Measurements from ENCODE around the gene ZNF227. TPM values are rescaled to one million over a fixed set of nuclear protein-coding genes. Genes with fewer than 3 reads are reported as not detected.
A peak's percentile ranks its signal among the peaks of the same experiment; 100 is the strongest.

The ZNF227 gene
- total and polyA plus RNA-seq, 9 of the 15 experiments (the other 6 are each of a cell fraction or from before 2014, with no cell fraction given), result 3.0 to 15.1 (median 10.0) TPM

DNA sequence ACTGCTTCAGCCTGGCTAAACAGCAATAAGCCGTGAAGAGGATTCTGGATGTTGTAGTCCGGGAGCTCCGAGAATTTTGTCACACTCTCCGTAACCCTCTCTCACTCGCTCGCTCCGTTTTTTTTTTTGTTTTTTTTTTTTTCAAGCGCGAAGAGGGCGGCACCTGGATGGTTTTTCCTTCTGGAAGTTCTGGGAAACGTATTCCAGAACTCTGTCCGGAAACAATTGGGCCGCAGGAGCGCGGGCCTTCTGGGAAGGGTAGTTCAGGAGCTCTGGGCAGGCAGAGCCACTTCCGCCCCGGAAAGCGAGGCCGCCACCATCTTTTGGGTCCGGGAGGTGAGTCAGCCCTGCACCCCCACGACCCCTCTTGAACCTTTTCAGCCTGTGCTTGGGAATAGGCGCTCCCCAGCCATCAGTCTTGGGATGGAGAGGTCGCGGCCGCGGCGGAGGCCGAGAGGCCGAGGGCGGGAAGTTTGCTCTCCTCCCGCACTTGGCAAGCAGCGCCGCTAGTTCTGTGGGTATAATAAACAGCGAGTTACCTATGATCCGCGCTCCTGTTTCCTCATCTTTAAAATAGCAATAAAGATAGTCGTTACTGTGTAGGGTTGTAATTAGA, at the start of gene ZNF227 (continued):
- TF ChIP-seq, protein P1, sequence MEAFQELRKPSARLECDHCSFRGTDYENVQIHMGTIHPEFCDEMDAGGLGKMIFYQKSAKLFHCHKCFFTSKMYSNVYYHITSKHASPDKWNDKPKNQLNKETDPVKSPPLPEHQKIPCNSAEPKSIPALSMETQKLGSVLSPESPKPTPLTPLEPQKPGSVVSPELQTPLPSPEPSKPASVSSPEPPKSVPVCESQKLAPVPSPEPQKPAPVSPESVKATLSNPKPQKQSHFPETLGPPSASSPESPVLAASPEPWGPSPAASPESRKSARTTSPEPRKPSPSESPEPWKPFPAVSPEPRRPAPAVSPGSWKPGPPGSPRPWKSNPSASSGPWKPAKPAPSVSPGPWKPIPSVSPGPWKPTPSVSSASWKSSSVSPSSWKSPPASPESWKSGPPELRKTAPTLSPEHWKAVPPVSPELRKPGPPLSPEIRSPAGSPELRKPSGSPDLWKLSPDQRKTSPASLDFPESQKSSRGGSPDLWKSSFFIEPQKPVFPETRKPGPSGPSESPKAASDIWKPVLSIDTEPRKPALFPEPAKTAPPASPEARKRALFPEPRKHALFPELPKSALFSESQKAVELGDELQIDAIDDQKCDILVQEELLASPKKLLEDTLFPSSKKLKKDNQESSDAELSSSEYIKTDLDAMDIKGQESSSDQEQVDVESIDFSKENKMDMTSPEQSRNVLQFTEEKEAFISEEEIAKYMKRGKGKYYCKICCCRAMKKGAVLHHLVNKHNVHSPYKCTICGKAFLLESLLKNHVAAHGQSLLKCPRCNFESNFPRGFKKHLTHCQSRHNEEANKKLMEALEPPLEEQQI (IDR thresholded peaks at IDR 0.05), result no peak
- no peak for TF ChIP-seq KDM5B (IDR thresholded peaks at IDR 0.05; ENCODE audit: insufficient replicate concordance, low read depth, low read length)
- no peak for TF ChIP-seq ZBED1 (IDR thresholded peaks at IDR 0.05)
- peak; percentile 37 for TF ChIP-seq TBP (optimal IDR thresholded peaks at IDR 0.05; ENCODE audit: low read depth, low read length)
- no peak for TF ChIP-seq NR1H2 (CRISPR knock-in tag; IDR thresholded peaks at IDR 0.05)
- no peak for TF ChIP-seq ZNF347 (CRISPR knock-in tag; IDR thresholded peaks at IDR 0.05; ENCODE audit: low read depth)
- no peak for TF ChIP-seq ZNF764 (CRISPR knock-in tag; IDR thresholded peaks at IDR 0.05; ENCODE audit: low read depth)
- TF ChIP-seq DPF2 (IDR thresholded peaks at IDR 0.05), result no peak
- TF ChIP-seq RUNX1 (IDR thresholded peaks at IDR 0.05; ENCODE audit: low read depth), result no peak
- no peak for TF ChIP-seq PHTF2 (CRISPR knock-in tag; IDR thresholded peaks at IDR 0.05)
- 0 out of 2 replicates have a peak, but pooled peaks have one; percentile 38 for TF ChIP-seq ELF2 (CRISPR knock-in tag; IDR thresholded peaks at IDR 0.05)
- no peak for TF ChIP-seq HNRNPK (IDR thresholded peaks at IDR 0.05; ENCODE audit: low read depth, low read length, poor library complexity, severe bottlenecking)
- TF ChIP-seq STAT5A (IDR thresholded peaks at IDR 0.05; ENCODE audit: borderline replicate concordance, low read length), result no peak
- no peak for TF ChIP-seq ZNF165 (CRISPR knock-in tag; IDR thresholded peaks at IDR 0.05; ENCODE audit: borderline replicate concordance)
- no peak for TF ChIP-seq ZNF436 (CRISPR knock-in tag; IDR thresholded peaks at IDR 0.05)
- no peak for TF ChIP-seq RBM25 (IDR thresholded peaks at IDR 0.05; ENCODE audit: low read depth, low read length, severe bottlenecking)
- no peak for TF ChIP-seq HSF4 (CRISPR knock-in tag; IDR thresholded peaks at IDR 0.05; ENCODE audit: borderline replicate concordance)
- no peak for TF ChIP-seq NEUROD1 (IDR thresholded peaks at IDR 0.05; ENCODE audit: borderline replicate concordance, low read depth, low read length, partially characterized antibody)
- no peak for TF ChIP-seq TSHZ1 (CRISPR knock-in tag; IDR thresholded peaks at IDR 0.05)
- TF ChIP-seq GTF2F1 (IDR thresholded peaks at IDR 0.05; ENCODE audit: low read depth, low read length), result no peak
- no peak for TF ChIP-seq DNMT1 (IDR thresholded peaks at IDR 0.05)
- TF ChIP-seq, protein P2, sequence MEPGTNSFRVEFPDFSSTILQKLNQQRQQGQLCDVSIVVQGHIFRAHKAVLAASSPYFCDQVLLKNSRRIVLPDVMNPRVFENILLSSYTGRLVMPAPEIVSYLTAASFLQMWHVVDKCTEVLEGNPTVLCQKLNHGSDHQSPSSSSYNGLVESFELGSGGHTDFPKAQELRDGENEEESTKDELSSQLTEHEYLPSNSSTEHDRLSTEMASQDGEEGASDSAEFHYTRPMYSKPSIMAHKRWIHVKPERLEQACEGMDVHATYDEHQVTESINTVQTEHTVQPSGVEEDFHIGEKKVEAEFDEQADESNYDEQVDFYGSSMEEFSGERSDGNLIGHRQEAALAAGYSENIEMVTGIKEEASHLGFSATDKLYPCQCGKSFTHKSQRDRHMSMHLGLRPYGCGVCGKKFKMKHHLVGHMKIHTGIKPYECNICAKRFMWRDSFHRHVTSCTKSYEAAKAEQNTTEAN (CRISPR knock-in tag; IDR thresholded peaks at IDR 0.05), result no peak
- no peak for TF ChIP-seq HEY1 (CRISPR knock-in tag; IDR thresholded peaks at IDR 0.05; ENCODE audit: borderline replicate concordance)
